Cardiac muscle cell (in vitro differentiated cells and primary cell): ENCODE results near the gene ZNF20. TPM values are rescaled to one million over a fixed set of nuclear protein-coding genes. Genes with fewer than 3 reads are reported as not detected.

ENCODE experiments used
- DNase-seq, 2 donors: peaks; one replicate each; pipeline versions ENCODE4 v3.0.0 to v3.0.0-alpha.2; 2010 to 2017; ENCODE audit warnings: low read depth in 1 of 2, low spot score in 1 of 2
- H3K27ac ChIP-seq: fragments of 200-600 bp; sonication (generic); 2 replicates; pipeline ENCODE4 v1.5.1; 2016
- H3K27me3 ChIP-seq: fragments of 200-600 bp; sonication (generic); 2 replicates; pipeline ENCODE4 v1.6.0; 2016; ENCODE audit warnings: control low read depth
- H3K36me3 ChIP-seq: fragments of 200-600 bp; sonication (generic); 2 replicates; pipeline ENCODE4 v1.5.1; 2016; ENCODE audit warnings: control low read depth
- H3K4me1 ChIP-seq: fragments of 200-600 bp; sonication (generic); 2 replicates; pipeline ENCODE4 v1.8.1; 2017; ENCODE audit warnings: low read depth, mild to moderate bottlenecking, mixed run types
- H3K4me3 ChIP-seq: fragments of 200-600 bp; sonication (generic); 2 replicates; pipeline ENCODE4 v1.5.1; 2016; ENCODE audit warnings: mild to moderate bottlenecking
- H3K9me3 ChIP-seq: fragments of 200-600 bp; sonication (generic); 2 replicates; pipeline ENCODE4 v1.5.1; 2017; ENCODE audit warnings: low read depth, mild to moderate bottlenecking, control low read depth
- polyA plus RNA-seq: library from polyadenylated mRNA; unstranded; fragments of >200 nt; fragmentation: Nextera tagmentation; extraction: Ambion mirVana; gene quantifications from 2 replicates; pipeline ENCODE4 v1.2.1, GENCODE V29; 2016
- total RNA-seq: library from RNA; depleted of rRNA; stranded (reverse); fragments of >200 nt; gene quantifications from 2 replicates; pipeline ENCODE4 v1.2.3, GENCODE V29; 2016
- TF ChIP-seq, protein P1 (sequence below): IDR thresholded peaks from 2 replicates; pipeline ENCODE4 v1.5.1; 2012; ENCODE audit warnings: low read depth, mild to moderate bottlenecking, low read length

The ZNF20 gene
- total and polyA plus RNA-seq, 2 experiments from 2014 or later, result 2.8 to 6.2 TPM

GRCh38 chr19:12133069-12133468, 7.1 kb downstream of the ZNF20 start:
- Histone ChIP-seq H3K4me3 (no peak overlapping the region), H3K27me3 (no peaks in the 10 kb centered on the region), H3K36me3 (peaks cover 29% of the 10 kb centered on the region), H3K9me3 (peaks cover 4% of the 10 kb centered on the region), H3K27ac (no peak overlapping the region), H3K4me1 (no peaks in the 10 kb centered on the region)
- TF ChIP-seq, protein P1, sequence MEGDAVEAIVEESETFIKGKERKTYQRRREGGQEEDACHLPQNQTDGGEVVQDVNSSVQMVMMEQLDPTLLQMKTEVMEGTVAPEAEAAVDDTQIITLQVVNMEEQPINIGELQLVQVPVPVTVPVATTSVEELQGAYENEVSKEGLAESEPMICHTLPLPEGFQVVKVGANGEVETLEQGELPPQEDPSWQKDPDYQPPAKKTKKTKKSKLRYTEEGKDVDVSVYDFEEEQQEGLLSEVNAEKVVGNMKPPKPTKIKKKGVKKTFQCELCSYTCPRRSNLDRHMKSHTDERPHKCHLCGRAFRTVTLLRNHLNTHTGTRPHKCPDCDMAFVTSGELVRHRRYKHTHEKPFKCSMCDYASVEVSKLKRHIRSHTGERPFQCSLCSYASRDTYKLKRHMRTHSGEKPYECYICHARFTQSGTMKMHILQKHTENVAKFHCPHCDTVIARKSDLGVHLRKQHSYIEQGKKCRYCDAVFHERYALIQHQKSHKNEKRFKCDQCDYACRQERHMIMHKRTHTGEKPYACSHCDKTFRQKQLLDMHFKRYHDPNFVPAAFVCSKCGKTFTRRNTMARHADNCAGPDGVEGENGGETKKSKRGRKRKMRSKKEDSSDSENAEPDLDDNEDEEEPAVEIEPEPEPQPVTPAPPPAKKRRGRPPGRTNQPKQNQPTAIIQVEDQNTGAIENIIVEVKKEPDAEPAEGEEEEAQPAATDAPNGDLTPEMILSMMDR, result no peak
- no peak for DNase-seq

DNA sequence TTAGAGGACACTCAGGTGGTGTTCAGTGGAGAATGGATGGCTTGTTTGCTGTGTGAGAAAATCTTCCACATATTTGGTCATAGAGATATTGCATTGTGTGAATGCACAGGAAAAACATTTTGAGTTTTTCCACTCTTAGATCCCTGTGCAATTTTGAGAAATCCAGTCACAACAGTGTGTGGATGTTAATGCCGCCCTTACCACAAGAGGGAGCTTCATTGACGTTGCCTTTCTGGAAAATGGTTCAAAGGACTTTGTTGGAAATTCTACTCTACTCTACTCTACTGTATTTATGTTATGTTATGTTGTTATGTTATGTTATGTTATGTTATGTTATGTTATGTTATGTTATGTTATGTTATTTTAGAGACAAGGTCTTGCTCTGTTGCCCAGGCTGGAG, 13.4 kb downstream of the ZNF20 start:
- Histone ChIP-seq H3K27ac (no peak overlapping the region), H3K9me3 (no peaks in the 10 kb centered on the region), H3K4me1 (no peaks in the 10 kb centered on the region), H3K36me3 (no peaks in the 10 kb centered on the region), H3K27me3 (no peaks in the 10 kb centered on the region), H3K4me3 (no peak overlapping the region)
- TF ChIP-seq, protein P1, result peak; percentile 37
- peak; percentile 20 to 24 for DNase-seq

DNA sequence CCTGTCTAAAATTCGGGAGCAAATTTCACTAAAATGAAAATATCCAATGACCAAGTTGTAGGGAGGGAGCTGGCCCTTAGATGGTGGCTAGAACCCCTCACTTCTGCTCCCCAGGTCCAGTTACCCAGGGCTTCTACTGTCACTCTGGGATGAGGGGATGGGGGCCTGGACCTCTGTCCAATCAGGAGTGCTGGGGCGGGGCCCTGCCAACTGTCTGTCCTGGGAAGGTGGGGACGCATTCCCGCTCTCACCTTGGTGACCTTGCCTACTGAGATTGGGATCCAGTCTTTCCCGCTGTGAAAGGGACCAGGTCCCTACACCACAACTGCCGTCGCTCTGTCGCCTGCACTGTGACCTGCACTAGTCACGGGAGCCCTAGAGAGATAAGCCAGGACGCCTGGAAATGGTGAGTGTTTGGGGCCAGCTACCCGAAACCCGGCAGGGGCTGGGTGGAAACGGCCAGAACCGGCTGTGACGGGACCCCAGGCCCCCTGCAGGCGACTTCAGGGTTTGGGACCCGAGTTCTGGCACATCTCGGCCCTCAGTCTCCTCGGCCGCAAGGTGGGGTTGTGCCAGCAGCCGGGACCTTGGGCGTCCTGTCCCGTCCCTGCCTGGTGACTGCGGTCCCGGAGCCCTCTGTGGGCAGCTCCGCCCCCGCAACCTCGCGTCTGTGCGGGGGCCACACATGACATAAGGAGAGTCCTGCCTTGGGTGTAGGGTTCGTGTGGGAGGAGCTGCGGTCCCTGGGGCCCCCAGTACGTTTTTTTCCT, 22.8 kb downstream of the ZNF20 start:
- Histone ChIP-seq H3K4me1 (no peaks in the 10 kb centered on the region), H3K9me3 (no peaks in the 10 kb centered on the region), H3K36me3 (peaks cover 6% of the 10 kb centered on the region), H3K4me3 (no peak overlapping the region), H3K27ac (no peak overlapping the region), H3K27me3 (no peaks in the 10 kb centered on the region)
- TF ChIP-seq, protein P1, result no peak
- DNase-seq, result no peak

DNA sequence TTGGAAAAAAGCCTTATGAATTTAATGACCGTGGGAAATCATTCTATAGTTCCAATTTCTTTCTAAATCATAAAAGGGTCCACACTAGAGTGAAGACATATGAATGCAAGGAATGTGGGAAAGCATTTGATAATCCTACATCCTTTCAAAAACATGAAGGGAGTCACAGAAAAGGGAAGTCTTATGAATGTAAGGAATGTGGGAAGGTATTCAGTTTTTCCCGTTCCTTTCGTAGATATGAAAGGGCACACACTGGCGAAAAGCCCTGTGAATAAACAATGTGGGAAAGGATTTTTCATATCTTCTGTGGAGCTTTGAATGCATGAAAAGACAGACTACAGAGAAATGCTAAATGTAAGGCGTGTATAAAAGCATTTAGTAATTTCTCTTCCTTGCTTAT, 27.0 kb downstream of the ZNF20 start:
- H3K27ac ChIP-seq, result no peak overlapping the region
- no peak overlapping the region for H3K4me3 ChIP-seq
- TF ChIP-seq, protein P1, result no peak
- no peaks in the 10 kb centered on the region for H3K27me3 ChIP-seq
- peaks cover 8% of the 10 kb centered on the region for H3K9me3 ChIP-seq
- H3K4me1 ChIP-seq, result no peaks in the 10 kb centered on the region
- peaks cover 27% of the 10 kb centered on the region for H3K36me3 ChIP-seq
- no peak for DNase-seq

DNA sequence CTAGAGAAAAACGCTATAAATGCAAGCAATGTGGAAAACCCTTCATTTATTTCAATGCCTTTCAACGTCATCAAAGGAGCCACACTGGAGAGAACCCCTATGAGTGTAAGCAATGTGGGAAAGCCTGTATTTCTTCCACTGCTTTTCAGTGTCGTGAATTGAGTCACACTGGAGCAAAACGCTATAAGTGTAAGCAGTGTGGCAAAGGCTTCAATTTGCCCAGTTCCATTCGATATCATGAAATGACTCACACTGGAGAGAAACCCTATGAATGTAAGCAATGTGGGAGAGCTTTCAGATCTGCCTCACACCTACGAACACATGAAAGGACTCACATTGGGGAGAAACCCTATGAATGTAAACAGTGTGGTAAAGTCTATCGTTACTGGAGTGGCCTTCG, 27.4 kb downstream of the ZNF20 start:
- TF ChIP-seq, protein P1, result no peak
- Histone ChIP-seq H3K27ac (no peak overlapping the region), H3K4me3 (no peak overlapping the region), H3K4me1 (no peaks in the 10 kb centered on the region), H3K36me3 (peaks cover 27% of the 10 kb centered on the region), H3K9me3 (peaks cover 8% of the 10 kb centered on the region), H3K27me3 (no peaks in the 10 kb centered on the region)
- no peak for DNase-seq
